GM20000 (cell line): ENCODE data around the gene XRN1.
"Not testable (repeated sequence)": the region's sequence is repeated elsewhere in the genome, so short reads cannot be mapped to it uniquely, and the experiment has no call there.

Source experiments
- DNase-seq: peaks from one replicate; pipeline ENCODE4 v3.0.0; 2012; ENCODE audit warnings: low spot score
- CTCF ChIP-seq: IDR thresholded peaks from 2 replicates; pipeline ENCODE4 v1.5.1; 2012; ENCODE audit warnings: mild to moderate bottlenecking, control low read depth; ENCODE audit errors: extremely low read depth, missing control alignments

Gene XRN1

GRCh38 chr3:142354076-142354475 lies 93.8 kb downstream of the XRN1 start:
- no peak for DNase-seq
- no peak for TF ChIP-seq CTCF

- no peak for TF ChIP-seq CTCF
- no peak for DNase-seq
Observed at GRCh38 chr3:142353571-142353970, 94.3 kb downstream of the XRN1 start.

- DNase-seq: not testable (repeated sequence)
Observed at GRCh38 chr3:142352698-142353097, 95.1 kb downstream of the XRN1 start.

GRCh38 chr3:142348460-142348859 lies 99.4 kb downstream of the XRN1 start:
- no peak for TF ChIP-seq CTCF

GRCh38 chr3:142337994-142338393 lies 109.8 kb downstream of the XRN1 start:
- DNase-seq: no peak
- TF ChIP-seq CTCF: no peak

More at GRCh38 chr3:142348460-142348859, 99.4 kb downstream of the XRN1 start:
- DNase-seq: no peak

- TF ChIP-seq CTCF: no peak
- DNase-seq: no peak
Observed at GRCh38 chr3:142332390-142332789, 115.4 kb downstream of the XRN1 start.

- not testable (repeated sequence) for DNase-seq
Observed at GRCh38 chr3:142324275-142324953, 123.4 kb downstream of the XRN1 start.

GRCh38 chr3:142319912-142320311 lies 127.9 kb downstream of the XRN1 start:
- no peak for TF ChIP-seq CTCF
- no peak for DNase-seq
